HepG2 (cell line): ENCODE results near the gene UCP2.

Experiments used
- CAMTA2 ChIP-seq: sonication (generic); formaldehyde crosslinking; IDR thresholded peaks from 2 replicates; pipeline ENCODE4 v1.4.0; 2020; ENCODE audit warnings: mild to moderate bottlenecking, missing genetic modification reagents, borderline replicate concordance
- CTCF ChIP-seq: sonication (generic); formaldehyde crosslinking; IDR thresholded peaks from 2 replicates; pipeline ENCODE4 v1.5.0; 2020; ENCODE audit warnings: mild to moderate bottlenecking, missing genetic modification reagents, moderate library complexity
- JUN ChIP-seq: sonication (generic); formaldehyde crosslinking; IDR thresholded peaks from 2 replicates; pipeline ENCODE4 v1.4.0; 2020; ENCODE audit warnings: mild to moderate bottlenecking, missing genetic modification reagents
- NCOA5 ChIP-seq: sonication (generic); formaldehyde crosslinking; IDR thresholded peaks from 2 replicates; pipeline ENCODE4 v1.4.0; 2020; ENCODE audit warnings: missing genetic modification reagents
- ZNF850 ChIP-seq: sonication (generic); formaldehyde crosslinking; conservative IDR thresholded peaks from 2 replicates; pipeline ENCODE4 v1.9.0; 2021; ENCODE audit warnings: mild to moderate bottlenecking, missing genetic modification reagents

GRCh38 chr11:73982595-73982989 lies at the start of gene UCP2:
- TF ChIP-seq JUN (CRISPR knock-in tag), result no peak
- TF ChIP-seq NCOA5 (CRISPR knock-in tag), result no peak
- no peak for TF ChIP-seq ZNF850 (CRISPR knock-in tag)
- no peak for TF ChIP-seq CAMTA2
- no peak for TF ChIP-seq CTCF (CRISPR knock-in tag)
